Heart left ventricle (tissue), 16 donors: ENCODE measurements around the gene CDC14B. TPM values are rescaled to one million over a fixed set of nuclear protein-coding genes. Genes with fewer than 3 reads are reported as not detected.

ENCODE experiments used
- ATAC-seq, 4 donors: fragments of 200-7000 bp; cut with Tn5 transposase; one replicate each; pipeline ENCODE4 v1.9.1; 2020 to 2022; ENCODE audit warnings: moderate library complexity in 4 of 4, mild to moderate bottlenecking in 3 of 4, moderate number of reproducible peaks in 1 of 4
- DNase-seq, 5 donors: peaks; one replicate each; pipeline ENCODE4 v3.0.0-alpha.2; 2020
- H3K27ac ChIP-seq, 12 donors: fragments of 200-600 bp; sonication (generic) in 4 of 12; one replicate each; pipeline versions ENCODE4 v1.5.0 to v1.8.0; 2016 to 2022; ENCODE audit warnings: mild to moderate bottlenecking in 2 of 12
- H3K27me3 ChIP-seq, 9 donors: fragments of 200-600 bp; sonication (generic) in 2 of 9; one replicate each; pipeline versions ENCODE4 v1.5.1 to v1.8.0; 2016 to 2022; ENCODE audit warnings: mild to moderate bottlenecking in 3 of 9
- H3K36me3 ChIP-seq, 9 donors: fragments of 200-600 bp; sonication (generic) in 2 of 9; one replicate each; pipeline versions ENCODE4 v1.5.0 to v1.8.0; 2018 to 2022; ENCODE audit warnings: mild to moderate bottlenecking in 2 of 9
- H3K4me1 ChIP-seq, 12 donors: fragments of 200-600 bp; sonication (generic) in 4 of 12; one replicate each; pipeline versions ENCODE4 v1.5.0 to v1.8.0; 2016 to 2022; ENCODE audit warnings: mild to moderate bottlenecking in 3 of 12
- H3K4me3 ChIP-seq, 12 donors: fragments of 200-600 bp; sonication (generic) in 4 of 12; one replicate each; pipeline versions ENCODE4 v1.5.0 to v1.8.0; 2017 to 2022; ENCODE audit warnings: mild to moderate bottlenecking in 9 of 12, moderate library complexity in 4 of 12
- H3K9me3 ChIP-seq, 12 donors: fragments of 200-600 bp; sonication (generic) in 4 of 12; one replicate each; pipeline versions ENCODE4 v1.5.0 to v1.8.0; 2016 to 2022; ENCODE audit warnings: mild to moderate bottlenecking in 1 of 12
- POLR2A ChIP-seq, 2 donors: fragments of 450-650 bp; IDR thresholded peaks; one replicate each; pipeline ENCODE4 v1.6.1; 2017; ENCODE audit warnings: antibody characterized with exemption in 2 of 2, mild to moderate bottlenecking in 2 of 2, moderate library complexity in 2 of 2
- WGBS, 4 donors: extraction: QIAGEN DNeasy Blood & Tissue Kit in 2 of 4; methylation state at CpG; one replicate each; pipeline versions ENCODE4 v1.1.5 to v1.1.7; 2013 to 2018; 5-methylcytosine and 5-hydroxymethylcytosine counted together
- intact Hi-C, 10 donors: fragments of 100-400 bp; cut with DNase I; formaldehyde crosslinking; loops; one replicate each; pipeline versions ENCODE4 v1.11.1 to v1.14.2; 2022
- polyA plus RNA-seq, 2 donors: library from polyadenylated mRNA; stranded (reverse); fragments of 200-250 nt; gene quantifications; one replicate each; pipeline ENCODE4 v1.2.3, GENCODE V29; 2013
- total RNA-seq, 9 donors: library from RNA; depleted of rRNA in 2 of 9; stranded (reverse); fragments of >200 nt in 2 of 9; fragmentation: NEBNext Ultra II Directional in 3 of 9; extraction: Animal tissue kit (Norgen Biotek cat#: 25700) in 3 of 9; gene quantifications; one replicate each; pipeline versions ENCODE4 v1.1.0 to v1.2.4, GENCODE V29; 2016 to 2023
- TF ChIP-seq, protein P1 (sequence below), 12 donors: fragments of 200-600 bp; sonication (generic) in 4 of 12; IDR thresholded peaks; one replicate each; pipeline versions ENCODE4 v1.5.0 to v1.8.0; 2018 to 2022; ENCODE audit warnings: antibody characterized with exemption in 12 of 12, mild to moderate bottlenecking in 5 of 12
- donor health status: ischemic (EF 13 %, LVEDD 7.1; RV severe dilation, severe dysfunction).
- donor health status: healthy with polysubstance abuse.
- donor health status: DM: no; HTN: yes; CAD: no.
- donor health status: DM: no; HTN: no; CAD: no.
- donor health status: ischemic (EF 25% LVEDD 6.9; RV normal size, moderate dysfunction).
- donor health status: ischemic (EF 25% LVEDD 5.7; RV mildly dilated, moderate dysfunction).
- donor health status: healthy.
- donor health status: DM: yes; HTN: yes; CAD: no.
- donor health status: ischemic (EF 35%, LVEDD 5.7; RV mildly dilated, moderate dysfunction).
- donor health status: nonischemic (EF 11% LVEDD 7.7; RV severe dilation, severe dysfunction).
- donor health status: DM: yes; HTN: yes; CAD: no.
- donor health status: PGD.
- donor health status: ischemic (EF 29% LVEDD 5.4; RV normal size, mild dysfunction).
- donor health status: nonischemic (EF 23%, LVEDD 6.1; RV moderate dilation, normal function).

The CDC14B gene
- total and polyA plus RNA-seq, 11 donors, result 5.1 to 37.0 (median 23.7) TPM

DNA sequence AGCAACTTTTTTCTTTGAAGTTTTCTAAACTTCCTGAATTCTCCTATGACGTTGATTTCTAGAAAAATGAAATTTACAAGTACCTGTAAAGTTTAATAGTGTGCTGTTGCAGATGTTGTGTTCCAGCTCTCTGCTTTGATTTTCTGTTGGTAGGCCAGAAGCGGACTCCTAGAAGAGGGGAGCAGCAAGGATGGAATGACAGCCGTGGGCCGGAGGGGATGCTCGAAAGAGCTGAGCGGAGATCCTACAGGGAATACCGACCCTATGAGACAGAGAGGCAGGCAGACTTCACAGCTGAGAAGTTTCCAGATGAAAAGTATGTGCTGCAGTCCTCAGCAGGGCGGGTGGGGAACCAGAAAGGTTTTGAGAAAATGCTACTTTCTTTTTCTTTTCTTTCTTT, 161.4 kb downstream of the CDC14B start:
- no peak overlapping the region for H3K27ac ChIP-seq
- no peak for DNase-seq
- intact Hi-C loops, result loop anchor here in 6 of 10 donors (10.0 kb wide), 5 partner anchors 107 to 207 kb away; partner anchors contain the start of genes CDC14B (in 2 of the 6) and PRXL2C (in 1 of the 6)
- no peak for TF ChIP-seq POLR2A (IDR thresholded peaks at IDR 0.05)
- TF ChIP-seq, protein P1, sequence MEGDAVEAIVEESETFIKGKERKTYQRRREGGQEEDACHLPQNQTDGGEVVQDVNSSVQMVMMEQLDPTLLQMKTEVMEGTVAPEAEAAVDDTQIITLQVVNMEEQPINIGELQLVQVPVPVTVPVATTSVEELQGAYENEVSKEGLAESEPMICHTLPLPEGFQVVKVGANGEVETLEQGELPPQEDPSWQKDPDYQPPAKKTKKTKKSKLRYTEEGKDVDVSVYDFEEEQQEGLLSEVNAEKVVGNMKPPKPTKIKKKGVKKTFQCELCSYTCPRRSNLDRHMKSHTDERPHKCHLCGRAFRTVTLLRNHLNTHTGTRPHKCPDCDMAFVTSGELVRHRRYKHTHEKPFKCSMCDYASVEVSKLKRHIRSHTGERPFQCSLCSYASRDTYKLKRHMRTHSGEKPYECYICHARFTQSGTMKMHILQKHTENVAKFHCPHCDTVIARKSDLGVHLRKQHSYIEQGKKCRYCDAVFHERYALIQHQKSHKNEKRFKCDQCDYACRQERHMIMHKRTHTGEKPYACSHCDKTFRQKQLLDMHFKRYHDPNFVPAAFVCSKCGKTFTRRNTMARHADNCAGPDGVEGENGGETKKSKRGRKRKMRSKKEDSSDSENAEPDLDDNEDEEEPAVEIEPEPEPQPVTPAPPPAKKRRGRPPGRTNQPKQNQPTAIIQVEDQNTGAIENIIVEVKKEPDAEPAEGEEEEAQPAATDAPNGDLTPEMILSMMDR (IDR thresholded peaks at IDR 0.05), result no peak
- WGBS, 4 donors, result 91 to 96% (median 92%) methylated on average over 8 of the region's 8 CpGs
- peaks cover 0 to 46% (median 7%) of the 10 kb centered on the region in 9 donors for H3K36me3 ChIP-seq
- H3K4me1 ChIP-seq, result peaks cover 0 to 12% (median 2%) of the 10 kb centered on the region in 12 donors
- H3K4me3 ChIP-seq, result no peak overlapping the region
- no peaks in the 10 kb centered on the region for H3K27me3 ChIP-seq
- no peaks in the 10 kb centered on the region for H3K9me3 ChIP-seq
- ATAC-seq, result no peak

DNA sequence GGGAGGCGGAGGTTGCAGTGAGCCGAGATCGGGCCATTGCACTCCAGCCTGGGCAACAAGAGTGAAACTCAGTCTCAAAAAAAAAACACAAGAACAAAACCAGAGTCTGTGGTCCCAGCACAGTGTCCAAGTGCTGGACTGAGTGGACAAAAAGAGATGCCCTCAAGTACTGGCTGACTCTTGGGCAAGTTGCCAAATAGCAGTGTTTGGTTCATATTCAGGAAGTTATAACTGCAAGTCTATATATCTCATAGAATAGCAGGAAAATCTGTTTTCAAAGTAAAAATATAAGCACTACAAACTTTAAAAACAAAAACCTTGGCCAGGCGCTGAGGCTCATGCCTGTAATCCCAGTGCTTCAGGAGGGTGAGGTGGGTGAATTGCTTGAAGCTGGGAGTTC, 162.4 kb downstream of the CDC14B start:
- intact Hi-C loops, result loop anchor here in 6 of 10 donors (10.0 kb wide), 5 partner anchors 108 to 208 kb away; partner anchors contain the start of genes CDC14B (in 2 of the 6) and PRXL2C (in 1 of the 6)
- Histone ChIP-seq H3K27me3 (no peaks in the 10 kb centered on the region), H3K36me3 (peaks cover 0 to 42% (median 7%) of the 10 kb centered on the region in 9 donors), H3K27ac (no peak overlapping the region), H3K4me1 (peaks cover 0 to 15% (median 2%) of the 10 kb centered on the region in 12 donors), H3K9me3 (no peaks in the 10 kb centered on the region), H3K4me3 (no peak overlapping the region)
- TF ChIP-seq, protein P1 (IDR thresholded peaks at IDR 0.05), result no peak
- no peak for TF ChIP-seq POLR2A (IDR thresholded peaks at IDR 0.05)
- ATAC-seq (no peak), DNase-seq (no peak)
- WGBS, 4 donors, result 93 to 97% (median 95%) methylated on average over 4 of the region's 4 CpGs

DNA sequence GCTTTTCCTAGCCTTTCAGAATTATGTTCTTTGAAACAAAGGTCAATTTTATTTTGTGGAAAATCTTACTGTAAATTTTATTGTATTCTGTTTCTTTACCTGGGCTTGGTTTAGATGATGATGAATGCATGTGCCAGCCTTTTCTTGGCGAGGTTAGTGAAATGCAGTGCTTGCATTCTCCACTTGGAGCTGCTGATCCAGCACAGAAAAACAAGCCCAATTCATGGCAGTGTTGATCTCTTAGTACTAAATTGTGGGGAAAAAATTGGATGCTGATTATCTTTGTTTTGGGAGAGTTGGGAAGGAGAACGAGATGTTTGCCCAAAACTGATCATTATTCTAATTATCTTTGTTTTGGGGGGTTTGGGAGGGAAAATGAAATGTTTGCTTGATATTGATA, 166.0 kb downstream of the CDC14B start:
- Histone ChIP-seq H3K36me3 (peaks cover 0 to 7% (median under 1%) of the 10 kb centered on the region in 9 donors), H3K9me3 (no peaks in the 10 kb centered on the region), H3K27ac (no peak overlapping the region), H3K4me1 (peaks cover 0 to 33% (median 13%) of the 10 kb centered on the region in 12 donors), H3K4me3 (no peak overlapping the region), H3K27me3 (peaks cover 0 to 5% (median 0%) of the 10 kb centered on the region in 9 donors)
- intact Hi-C loops, result loop anchor here in 9 of 10 donors (2.0 to 10.0 kb wide), 11 partner anchors 36 to 211 kb away; partner anchors contain the start of genes CDC14B (in 3 of the 9), PRXL2C (in 1 of the 9), SLC35D2 (in 1 of the 9) and ZNF367 (in 1 of the 9)
- DNase-seq (peak in 1 of 5 donors; percentile 25), ATAC-seq (no peak)
- TF ChIP-seq, protein P1 (IDR thresholded peaks at IDR 0.05), result peak; percentile 23 to 63 (median 41)
- no peak for TF ChIP-seq POLR2A (IDR thresholded peaks at IDR 0.05)
- 46 to 57% (median 53%) methylated on average over 2 of the region's 2 CpGs for WGBS, 4 donors

DNA sequence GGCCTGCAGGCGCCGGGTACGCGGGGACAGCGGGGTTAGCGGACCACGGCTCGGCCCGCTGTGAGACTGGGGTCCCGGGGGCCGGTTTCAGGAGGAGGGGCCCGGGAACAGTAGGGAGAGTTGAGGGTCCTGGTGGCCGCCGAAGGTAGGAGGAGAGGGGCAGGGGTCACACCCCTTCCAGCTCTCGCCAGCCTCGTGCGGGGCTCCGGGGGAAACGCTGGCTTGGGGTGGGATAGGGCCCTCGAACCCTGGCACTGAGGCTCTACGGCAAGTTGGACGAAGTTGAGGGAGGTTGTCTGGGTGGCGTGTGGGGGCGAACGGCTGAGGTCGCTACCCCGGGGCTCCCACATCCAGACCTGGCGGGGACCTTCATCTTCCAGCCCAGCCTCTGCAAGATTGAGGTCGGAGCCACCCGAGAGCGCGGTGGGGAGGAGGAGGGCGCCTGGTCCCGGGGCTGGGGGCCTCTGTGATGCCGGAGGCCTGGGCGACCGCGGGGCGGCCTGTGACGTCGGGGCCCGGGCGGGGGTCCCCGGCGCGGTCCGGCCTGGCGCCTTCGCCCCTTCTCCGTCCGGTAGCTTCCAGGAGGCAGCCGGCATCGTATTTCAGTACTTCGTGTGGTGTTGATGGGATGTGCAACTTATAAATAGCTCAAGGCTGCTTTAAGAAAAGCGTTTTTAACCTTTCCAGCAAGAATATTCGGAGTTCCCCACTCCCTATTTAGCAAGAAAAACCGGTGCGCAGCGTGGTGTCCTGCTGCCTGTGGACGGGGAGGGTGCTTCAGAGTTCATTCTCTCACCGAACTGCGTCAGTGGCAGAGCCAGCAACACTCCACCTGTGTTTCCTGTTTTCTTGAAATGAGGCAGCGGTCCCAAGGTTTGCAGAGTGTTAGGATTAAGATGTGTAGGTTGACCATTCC, 168.8 kb downstream of the CDC14B start:
- DNase-seq (peak in 4 of 5 donors; percentile 21 to 64 (median 26)), ATAC-seq (no peak)
- intact Hi-C loops, result loop anchor here (1.0 to 10.0 kb wide), 16 partner anchors 31 to 214 kb away; partner anchors contain the start of genes CDC14B (in 4 of the 10), ZNF367 (in 4 of the 10), PRXL2C (in 1 of the 10) and SLC35D2 (in 1 of the 10)
- peaks cover 0 to 30% (median 13%) of the 10 kb centered on the region in 12 donors for H3K4me1 ChIP-seq
- no peak for TF ChIP-seq POLR2A (IDR thresholded peaks at IDR 0.05)
- TF ChIP-seq, protein P1 (IDR thresholded peaks at IDR 0.05), result no peak
- H3K27me3 ChIP-seq, result peaks cover 0 to 8% (median 0%) of the 10 kb centered on the region in 9 donors
- H3K27ac ChIP-seq, result peak overlapping the region; percentile 52 to 93 (median 82)
- no peaks in the 10 kb centered on the region for H3K9me3 ChIP-seq
- peak overlapping the region; percentile 53 to 95 (median 82) for H3K4me3 ChIP-seq
- 1 to 2% (median 1%) methylated on average over 25 to 63 of the region's 63 CpGs for WGBS, 4 donors
- H3K36me3 ChIP-seq, result no peaks in the 10 kb centered on the region
